ENCODE data around the gene RPL36. TPM values are rescaled to one million over a fixed set of nuclear protein-coding genes. Genes with fewer than 3 reads are reported as not detected.

RPL36 gene
- total RNA-seq, 1 experiment from 2014 or later, result 497 TPM

- H3K9me3 Mint-ChIP-seq (ENCODE audit: low read depth, unreplicated experiment), result no peaks in the 10 kb centered on the region
- no peak overlapping the region for H3K4me3 Mint-ChIP-seq (ENCODE audit: low read depth, unreplicated experiment)
- CTCF ChIA-PET, result no interaction called here
- no peaks in the 10 kb centered on the region for H3K27me3 Mint-ChIP-seq (ENCODE audit: unreplicated experiment)
- TF ChIP-seq CTCF (IDR thresholded peaks at IDR 0.05; ENCODE audit: unreplicated experiment), result no peak
- DNase-seq, result no peak
- H3K4me1 Mint-ChIP-seq (ENCODE audit: low read depth, unreplicated experiment), result no peaks in the 10 kb centered on the region
- no TSS peak for BruUV-seq (replicated peaks)
- H3K27ac Mint-ChIP-seq (ENCODE audit: unreplicated experiment), result no peak overlapping the region
- intact Hi-C loops (cut with micrococcal nuclease; ENCODE audit: unreplicated experiment), result no loop called here
- peaks cover 28% of the 10 kb centered on the region for H3K36me3 Mint-ChIP-seq (ENCODE audit: insufficient read depth, unreplicated experiment)
These were observed 22.3 kb upstream of the RPL36 start for GRCh38 chr19:5667751-5668271.

GRCh38 chr19:5669212-5669611 is 20.9 kb upstream of the RPL36 start:
- TF ChIP-seq CTCF (IDR thresholded peaks at IDR 0.05; ENCODE audit: unreplicated experiment), result no peak
- H3K36me3 Mint-ChIP-seq (ENCODE audit: insufficient read depth, unreplicated experiment), result peaks cover 22% of the 10 kb centered on the region
- H3K4me3 Mint-ChIP-seq (ENCODE audit: low read depth, unreplicated experiment), result no peak overlapping the region
- intact Hi-C loops (cut with micrococcal nuclease; ENCODE audit: unreplicated experiment), result no loop called here
- H3K27me3 Mint-ChIP-seq (ENCODE audit: unreplicated experiment), result no peaks in the 10 kb centered on the region
- CTCF ChIA-PET, result interaction anchor here (0.7 kb wide), 1 partner anchor 51 kb away, joined by 7 read pairs; the partner anchor contains the start of gene LONP1
- H3K27ac Mint-ChIP-seq (ENCODE audit: unreplicated experiment), result no peak overlapping the region
- DNase-seq, result no peak
- no TSS peak for BruUV-seq (replicated peaks)
- no peaks in the 10 kb centered on the region for H3K4me1 Mint-ChIP-seq (ENCODE audit: low read depth, unreplicated experiment)
- H3K9me3 Mint-ChIP-seq (ENCODE audit: low read depth, unreplicated experiment), result no peaks in the 10 kb centered on the region

GRCh38 chr19:5671600-5671999 is 18.5 kb upstream of the RPL36 start:
- Mint-ChIP-seq H3K36me3 (ENCODE audit: insufficient read depth, unreplicated experiment) (peaks cover 21% of the 10 kb centered on the region), H3K4me1 (ENCODE audit: low read depth, unreplicated experiment) (no peaks in the 10 kb centered on the region), H3K27me3 (ENCODE audit: unreplicated experiment) (no peaks in the 10 kb centered on the region), H3K4me3 (ENCODE audit: low read depth, unreplicated experiment) (no peak overlapping the region), H3K9me3 (ENCODE audit: low read depth, unreplicated experiment) (no peaks in the 10 kb centered on the region), H3K27ac (ENCODE audit: unreplicated experiment) (no peak overlapping the region)
- no TSS peak for BruUV-seq (replicated peaks)
- intact Hi-C loops (cut with micrococcal nuclease; ENCODE audit: unreplicated experiment), result no loop called here
- CTCF ChIA-PET, result no interaction called here
- TF ChIP-seq CTCF (IDR thresholded peaks at IDR 0.05; ENCODE audit: unreplicated experiment), result no peak
- DNase-seq, result no peak

- no TSS peak for BruUV-seq (replicated peaks)
- intact Hi-C loops (cut with micrococcal nuclease; ENCODE audit: unreplicated experiment), result no loop called here
- no peak for TF ChIP-seq CTCF (IDR thresholded peaks at IDR 0.05; ENCODE audit: unreplicated experiment)
- Mint-ChIP-seq H3K36me3 (ENCODE audit: insufficient read depth, unreplicated experiment) (peaks cover 10% of the 10 kb centered on the region), H3K27ac (ENCODE audit: unreplicated experiment) (no peak overlapping the region), H3K9me3 (ENCODE audit: low read depth, unreplicated experiment) (no peaks in the 10 kb centered on the region), H3K4me3 (ENCODE audit: low read depth, unreplicated experiment) (no peak overlapping the region), H3K27me3 (ENCODE audit: unreplicated experiment) (no peaks in the 10 kb centered on the region), H3K4me1 (ENCODE audit: low read depth, unreplicated experiment) (no peaks in the 10 kb centered on the region)
- CTCF ChIA-PET, result no interaction called here
- no peak for DNase-seq
These were observed 17.2 kb upstream of the RPL36 start for GRCh38 chr19:5672708-5673459.
